Omental fat pad (tissue), 4 donors: ENCODE measurements around the gene QSER1. TPM values are rescaled to one million over a fixed set of nuclear protein-coding genes. Genes with fewer than 3 reads are reported as not detected.
"Not testable (repeated sequence)": the region's sequence is repeated elsewhere in the genome, so short reads cannot be mapped to it uniquely, and the experiment has no call there.

Experiments
- ATAC-seq: fragments of 150-250 bp; one replicate; pipeline ENCODE4 v1.9.1; 2016; ENCODE audit warnings: mild to moderate bottlenecking, moderate library complexity; ENCODE audit not compliant: low FRiP score
- DNase-seq: peaks from one replicate; pipeline ENCODE4 v3.0.0-alpha.2; 2019; ENCODE audit warnings: low spot score
- CTCF ChIP-seq, 3 donors: fragments of 450-650 bp; IDR thresholded peaks; one replicate each; pipeline ENCODE4 v1.5.1; 2016 to 2017; ENCODE audit warnings: antibody characterized with exemption in 3 of 3, mild to moderate bottlenecking in 3 of 3, moderate library complexity in 2 of 3
- total RNA-seq, 4 donors: library from RNA; depleted of rRNA; stranded (reverse); fragments of >200 nt; gene quantifications; one replicate each; pipeline ENCODE4 v1.1.0, GENCODE V29; 2016

Gene QSER1
- total RNA-seq, 4 donors from 2014 or later, result 22.6 to 34.2 (median 25.9) TPM

- TF ChIP-seq CTCF (IDR thresholded peaks at IDR 0.05), result no peak
- DNase-seq (no peak), ATAC-seq (no peak)
These were observed 39.0 kb downstream of the QSER1 start for GRCh38 chr11:32931606-32932005.

GRCh38 chr11:32932196-32932595, 39.6 kb downstream of the QSER1 start:
- TF ChIP-seq CTCF (IDR thresholded peaks at IDR 0.05), result no peak
- ATAC-seq (no peak), DNase-seq (no peak)

- TF ChIP-seq CTCF (IDR thresholded peaks at IDR 0.05), result no peak
- ATAC-seq (no peak), DNase-seq (no peak)
These were observed 42.9 kb downstream of the QSER1 start for GRCh38 chr11:32935462-32936029.

- not testable (repeated sequence) for DNase-seq, ATAC-seq
These were observed 43.6 kb downstream of the QSER1 start for GRCh38 chr11:32936178-32936577.

GRCh38 chr11:32937283-32937682, 44.7 kb downstream of the QSER1 start:
- ATAC-seq, DNase-seq: not testable (repeated sequence)

GRCh38 chr11:32939046-32939445, 46.4 kb downstream of the QSER1 start:
- TF ChIP-seq CTCF (IDR thresholded peaks at IDR 0.05), result no peak
- DNase-seq (no peak), ATAC-seq (no peak)

GRCh38 chr11:32939866-32940265, 47.3 kb downstream of the QSER1 start:
- ATAC-seq (no peak), DNase-seq (no peak)
- no peak for TF ChIP-seq CTCF (IDR thresholded peaks at IDR 0.05)

GRCh38 chr11:32940865-32941264, 48.3 kb downstream of the QSER1 start:
- ATAC-seq, result no peak

More at GRCh38 chr11:32940865-32941264, 48.3 kb downstream of the QSER1 start:
- no peak for TF ChIP-seq CTCF (IDR thresholded peaks at IDR 0.05)
- no peak for DNase-seq
